ENCODE measurements around the gene TMEM184B.

Gene TMEM184B

DNA sequence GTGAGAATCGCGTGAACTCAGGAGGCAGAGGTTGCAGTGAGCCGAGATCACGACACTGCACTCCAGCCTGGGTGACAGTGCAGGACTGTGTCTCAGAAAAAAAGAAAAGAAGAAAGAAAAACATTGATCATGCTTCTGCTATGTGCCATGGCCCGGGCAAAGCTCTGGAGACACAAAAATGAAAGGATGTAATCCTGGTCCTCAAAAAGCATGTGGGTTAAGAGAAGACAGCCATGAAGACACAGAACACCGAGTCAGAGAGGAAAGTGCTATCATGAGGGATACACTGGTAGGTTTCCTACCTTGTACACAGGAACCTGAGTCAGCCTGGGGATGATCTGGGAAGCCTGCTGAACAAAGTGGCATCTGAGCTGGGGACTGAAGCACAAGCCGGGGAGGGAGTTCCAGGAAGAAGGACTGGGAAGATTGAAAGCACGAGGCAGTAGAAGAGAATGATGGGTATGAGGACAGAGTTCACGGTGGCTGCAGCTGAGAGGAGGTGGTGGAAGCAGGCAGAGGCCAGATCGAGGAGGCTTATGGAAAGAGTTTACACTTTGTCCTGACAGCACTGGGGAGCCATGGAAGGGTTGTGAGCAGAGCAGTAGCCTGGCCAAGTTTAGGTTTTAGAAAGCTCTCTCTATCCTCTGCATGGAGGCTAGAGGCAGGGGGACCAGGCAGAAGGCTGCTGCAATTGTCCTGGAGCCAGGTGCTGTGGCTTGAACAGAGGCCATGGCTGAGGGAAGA, 80.9 kb downstream of the TMEM184B start:
- H3K4me3 ChIP-seq (replicated peaks; ENCODE audit: low read depth, low read length) = no peak overlapping the region
- TF ChIP-seq, protein P1, sequence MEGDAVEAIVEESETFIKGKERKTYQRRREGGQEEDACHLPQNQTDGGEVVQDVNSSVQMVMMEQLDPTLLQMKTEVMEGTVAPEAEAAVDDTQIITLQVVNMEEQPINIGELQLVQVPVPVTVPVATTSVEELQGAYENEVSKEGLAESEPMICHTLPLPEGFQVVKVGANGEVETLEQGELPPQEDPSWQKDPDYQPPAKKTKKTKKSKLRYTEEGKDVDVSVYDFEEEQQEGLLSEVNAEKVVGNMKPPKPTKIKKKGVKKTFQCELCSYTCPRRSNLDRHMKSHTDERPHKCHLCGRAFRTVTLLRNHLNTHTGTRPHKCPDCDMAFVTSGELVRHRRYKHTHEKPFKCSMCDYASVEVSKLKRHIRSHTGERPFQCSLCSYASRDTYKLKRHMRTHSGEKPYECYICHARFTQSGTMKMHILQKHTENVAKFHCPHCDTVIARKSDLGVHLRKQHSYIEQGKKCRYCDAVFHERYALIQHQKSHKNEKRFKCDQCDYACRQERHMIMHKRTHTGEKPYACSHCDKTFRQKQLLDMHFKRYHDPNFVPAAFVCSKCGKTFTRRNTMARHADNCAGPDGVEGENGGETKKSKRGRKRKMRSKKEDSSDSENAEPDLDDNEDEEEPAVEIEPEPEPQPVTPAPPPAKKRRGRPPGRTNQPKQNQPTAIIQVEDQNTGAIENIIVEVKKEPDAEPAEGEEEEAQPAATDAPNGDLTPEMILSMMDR (IDR thresholded peaks at IDR 0.05; ENCODE audit: low read depth, low read length, missing control alignments) = no peak
- DNase-seq (ENCODE audit: extremely low read depth, low read depth) = no peak

DNA sequence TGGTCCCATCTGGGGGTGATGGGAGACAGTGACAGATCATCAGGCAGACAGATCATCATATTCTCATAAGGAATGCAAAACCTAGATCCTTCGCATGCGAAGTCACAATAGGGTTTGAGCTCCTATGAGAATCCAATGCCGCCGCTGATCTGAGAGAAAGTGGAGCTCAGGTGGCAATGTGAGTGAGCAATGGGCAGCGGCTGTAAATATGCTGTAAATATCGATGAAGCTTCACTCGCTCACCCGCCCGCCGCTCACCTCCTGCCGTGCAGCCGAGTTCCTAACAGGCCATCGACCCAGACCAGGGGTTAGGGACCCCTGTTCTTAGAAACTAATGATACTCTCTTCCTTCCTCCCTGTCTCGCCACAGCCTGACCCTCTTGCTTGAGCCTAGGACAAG, 81.8 kb downstream of the TMEM184B start:
- DNase-seq (ENCODE audit: extremely low read depth, low read depth) = no peak
- TF ChIP-seq, protein P1 (IDR thresholded peaks at IDR 0.05; ENCODE audit: low read depth, low read length, missing control alignments) = no peak
- no peak overlapping the region for H3K4me3 ChIP-seq (replicated peaks; ENCODE audit: low read depth, low read length)

DNA sequence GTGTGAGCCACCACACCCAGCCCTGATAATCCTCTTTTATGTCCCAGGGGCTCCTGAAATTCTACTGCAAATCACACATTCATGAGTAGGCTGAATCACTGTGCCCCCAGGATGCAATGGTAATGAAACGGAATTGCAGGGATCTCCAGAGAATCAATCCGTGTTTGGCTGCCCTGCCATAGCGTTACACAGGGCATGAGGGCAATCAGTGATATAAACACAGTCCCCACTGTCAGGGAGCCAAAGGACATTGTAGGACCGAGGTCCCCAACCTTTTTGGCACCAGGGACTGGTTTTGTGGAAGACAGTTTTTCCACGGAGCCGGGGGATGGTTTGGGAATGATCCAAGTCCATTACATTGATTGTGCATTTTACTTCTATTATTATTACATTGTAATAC, 82.2 kb downstream of the TMEM184B start:
- DNase-seq (ENCODE audit: extremely low read depth, low read depth) = no peak

DNA sequence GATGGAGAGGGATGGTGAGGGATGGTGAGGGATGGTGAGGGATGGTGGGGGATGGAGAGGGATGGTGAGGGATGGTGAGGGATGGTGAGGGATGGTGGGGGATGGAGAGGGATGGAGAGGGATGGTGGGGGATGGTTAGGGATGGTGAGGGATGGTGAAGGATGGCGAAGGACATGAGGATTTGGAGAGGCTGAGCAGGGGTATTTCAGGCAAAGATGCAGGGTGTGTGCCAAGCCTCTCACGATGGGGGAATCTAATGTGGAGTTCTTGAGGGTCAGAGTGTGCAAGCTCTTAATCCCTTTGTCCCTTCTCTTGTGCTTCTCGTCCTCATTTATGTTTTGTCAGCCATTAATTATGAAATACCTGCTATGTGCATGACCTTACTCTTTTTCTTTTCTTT, 83.7 kb downstream of the TMEM184B start:
- TF ChIP-seq, protein P1 (IDR thresholded peaks at IDR 0.05; ENCODE audit: low read depth, low read length, missing control alignments) = no peak
- no peak for DNase-seq (ENCODE audit: extremely low read depth, low read depth)
- no peak overlapping the region for H3K4me3 ChIP-seq (replicated peaks; ENCODE audit: low read depth, low read length)

More for the DNA sequence above, 82.2 kb downstream of the TMEM184B start:
- no peak overlapping the region for H3K4me3 ChIP-seq (replicated peaks; ENCODE audit: low read depth, low read length)
- TF ChIP-seq, protein P1 (IDR thresholded peaks at IDR 0.05; ENCODE audit: low read depth, low read length, missing control alignments) = no peak

DNA sequence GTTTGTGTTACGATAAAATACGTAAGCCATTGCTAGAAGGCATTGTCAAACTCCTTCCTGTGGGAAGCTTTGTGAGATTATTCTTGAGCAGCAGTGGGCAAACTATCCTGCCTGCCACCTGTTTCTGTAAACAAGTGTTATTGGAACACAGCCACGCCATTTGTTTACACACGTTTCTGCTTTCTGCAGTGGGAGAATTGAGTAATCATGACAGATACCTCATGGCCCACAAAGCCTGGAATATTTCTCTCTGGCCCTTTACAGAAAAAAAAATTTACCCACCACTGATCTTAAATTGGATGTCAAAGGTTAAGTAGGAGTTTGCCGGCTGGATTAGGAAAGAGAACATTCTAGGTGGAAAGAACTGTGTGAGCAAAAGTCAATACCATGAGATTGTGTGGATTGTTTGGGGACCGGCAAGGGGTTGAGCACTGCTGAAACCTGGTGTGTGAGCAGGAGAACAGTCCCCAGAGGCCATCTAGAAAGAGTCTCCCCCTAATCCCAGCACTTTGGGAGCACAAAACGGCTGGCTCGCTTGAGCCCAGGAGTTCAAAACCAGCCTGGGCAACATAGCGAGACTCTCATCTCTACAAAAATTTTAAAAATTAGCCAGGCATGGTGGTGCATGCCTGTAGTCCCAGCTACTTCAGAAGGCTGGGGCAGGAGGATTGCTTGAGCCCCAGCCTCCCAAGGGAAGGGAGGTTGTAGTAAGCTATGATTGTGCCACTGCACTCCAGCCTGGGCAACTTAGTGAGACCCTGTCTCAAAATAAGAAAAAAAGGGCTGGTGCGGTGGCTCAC, 85.2 kb downstream of the TMEM184B start:
- DNase-seq (ENCODE audit: extremely low read depth, low read depth) = no peak
- TF ChIP-seq, protein P1 (IDR thresholded peaks at IDR 0.05; ENCODE audit: low read depth, low read length, missing control alignments) = no peak
- no peak overlapping the region for H3K4me3 ChIP-seq (replicated peaks; ENCODE audit: low read depth, low read length)

DNA sequence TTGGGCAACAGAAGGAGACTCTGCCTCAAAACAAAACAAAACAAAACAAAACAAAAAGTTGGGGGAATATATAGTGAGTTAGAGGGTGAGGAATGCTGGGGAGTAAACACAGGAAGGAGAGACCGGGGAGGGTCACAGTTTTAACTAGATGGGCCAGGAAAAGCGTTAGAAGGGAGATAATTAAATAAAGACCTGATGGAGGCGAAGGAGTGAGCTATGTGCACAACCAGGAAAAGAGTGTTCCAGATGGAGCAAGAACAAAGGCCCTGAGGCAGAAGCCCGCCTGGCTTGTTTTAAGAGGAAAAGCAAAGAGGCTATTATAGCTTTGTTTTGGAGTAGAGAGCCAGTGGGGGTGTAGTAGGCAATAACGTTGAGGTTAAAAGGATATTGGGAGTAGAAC, 86.4 kb downstream of the TMEM184B start:
- no peak for DNase-seq (ENCODE audit: extremely low read depth, low read depth)
- TF ChIP-seq, protein P1 (IDR thresholded peaks at IDR 0.05; ENCODE audit: low read depth, low read length, missing control alignments) = no peak

More for the DNA sequence above, 86.4 kb downstream of the TMEM184B start:
- no peak overlapping the region for H3K4me3 ChIP-seq (replicated peaks; ENCODE audit: low read depth, low read length)
